ENCODE measurements around the gene NPR2.

Gene NPR2

DNA sequence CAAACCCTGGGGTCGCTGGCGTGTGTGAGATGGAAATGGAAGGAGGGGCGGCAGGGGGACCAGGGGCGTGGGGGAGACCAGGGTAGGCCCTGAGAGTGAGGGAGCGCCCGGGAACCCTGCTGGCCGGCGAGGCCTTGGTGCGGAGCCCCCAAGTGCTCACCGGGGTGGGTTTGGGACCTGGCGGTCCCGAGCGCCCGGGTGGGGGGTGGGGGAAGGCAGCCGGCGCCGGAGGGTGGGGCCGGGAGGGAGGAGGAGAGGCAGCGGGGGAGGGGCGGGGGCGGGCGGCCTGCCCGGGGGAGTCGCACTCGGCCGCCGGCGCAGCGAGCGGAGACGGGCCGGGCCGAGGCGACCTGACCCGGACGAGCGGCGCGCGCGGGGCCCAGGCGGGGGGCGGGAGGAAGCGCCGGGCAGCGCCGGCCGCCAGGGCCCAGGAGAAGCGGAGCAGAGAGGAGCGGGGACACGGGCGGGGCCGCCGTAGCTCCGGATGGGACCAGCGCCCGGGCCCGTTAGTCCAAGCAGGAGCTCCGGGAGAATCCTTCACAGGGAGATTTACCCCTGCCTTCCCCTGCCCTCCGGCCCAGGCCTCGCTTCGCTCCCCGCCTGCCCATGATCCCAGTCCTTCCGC lies at the start of gene NPR2:
TSS of gene NPR2 (plus strand) at position 295 of the 625 bp plus-strand sequence. CDS start 818 bp downstream, outside the sequence.
- DNase-seq: no peak

DNA sequence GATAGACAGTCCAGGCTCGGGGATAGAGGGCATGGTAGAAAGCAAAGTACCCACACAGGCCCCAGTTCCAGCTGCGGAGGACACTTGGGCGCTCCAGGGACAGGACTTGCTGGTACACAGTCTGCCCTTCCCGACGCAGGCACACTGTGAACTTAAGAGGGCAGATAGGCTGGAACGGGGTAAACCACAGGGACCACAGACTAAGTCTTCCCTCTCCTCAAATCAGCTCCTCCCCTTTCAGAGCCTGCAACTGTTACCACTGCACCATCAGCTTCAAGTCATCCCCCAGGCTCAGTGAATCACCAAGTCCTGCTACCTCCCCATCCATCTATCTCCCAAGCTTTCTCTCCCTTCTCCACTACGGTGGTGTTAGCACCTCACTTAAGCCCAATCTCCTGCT lies 49.7 kb upstream of the NPR2 start:
- DNase-seq: peak; percentile 15

DNA sequence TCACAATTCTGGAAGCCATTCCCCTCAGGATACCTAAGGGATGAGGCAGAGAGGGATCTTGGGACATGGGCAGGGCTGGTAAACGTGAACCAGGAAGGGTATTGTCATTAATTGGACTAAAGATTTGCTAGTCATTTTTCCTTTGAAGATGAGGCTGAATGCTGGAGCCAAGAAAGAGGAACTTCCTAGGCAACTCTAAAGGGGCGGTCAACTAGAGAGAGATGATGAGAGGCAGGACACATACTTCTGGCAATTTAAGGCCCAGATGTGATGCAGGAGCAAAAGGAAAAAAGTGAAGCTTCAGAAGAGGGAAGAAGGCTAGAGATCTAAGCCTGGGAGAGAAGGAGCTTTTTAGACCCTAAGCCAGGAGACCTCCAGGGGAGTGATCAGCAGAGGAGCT lies 47.9 kb upstream of the NPR2 start:
- DNase-seq: no peak

GRCh38 chr9:35743880-35744518 lies 47.4 kb upstream of the NPR2 start:
- DNase-seq: no peak

GRCh38 chr9:35745569-35745968 lies 45.8 kb upstream of the NPR2 start:
- no peak for DNase-seq

DNA sequence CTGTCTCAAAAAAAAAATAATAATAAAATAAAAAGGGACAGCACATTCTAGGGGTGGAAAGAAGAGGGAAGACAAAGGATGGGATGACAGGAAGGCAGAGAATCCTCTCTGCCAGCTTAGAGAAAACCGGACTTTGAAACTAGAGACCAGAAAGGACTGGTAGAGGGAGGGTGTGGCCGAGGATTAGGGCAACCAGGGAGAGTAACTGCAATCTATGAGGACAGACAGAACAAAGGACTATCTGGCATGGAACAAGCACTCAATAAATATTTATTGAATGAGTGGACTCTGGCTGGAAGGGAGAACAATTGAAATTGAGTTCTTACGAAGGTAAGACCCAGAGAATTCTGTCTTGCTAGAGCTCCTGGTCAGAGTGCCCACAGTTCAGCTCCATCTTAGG lies 44.8 kb upstream of the NPR2 start:
- DNase-seq: no peak

DNA sequence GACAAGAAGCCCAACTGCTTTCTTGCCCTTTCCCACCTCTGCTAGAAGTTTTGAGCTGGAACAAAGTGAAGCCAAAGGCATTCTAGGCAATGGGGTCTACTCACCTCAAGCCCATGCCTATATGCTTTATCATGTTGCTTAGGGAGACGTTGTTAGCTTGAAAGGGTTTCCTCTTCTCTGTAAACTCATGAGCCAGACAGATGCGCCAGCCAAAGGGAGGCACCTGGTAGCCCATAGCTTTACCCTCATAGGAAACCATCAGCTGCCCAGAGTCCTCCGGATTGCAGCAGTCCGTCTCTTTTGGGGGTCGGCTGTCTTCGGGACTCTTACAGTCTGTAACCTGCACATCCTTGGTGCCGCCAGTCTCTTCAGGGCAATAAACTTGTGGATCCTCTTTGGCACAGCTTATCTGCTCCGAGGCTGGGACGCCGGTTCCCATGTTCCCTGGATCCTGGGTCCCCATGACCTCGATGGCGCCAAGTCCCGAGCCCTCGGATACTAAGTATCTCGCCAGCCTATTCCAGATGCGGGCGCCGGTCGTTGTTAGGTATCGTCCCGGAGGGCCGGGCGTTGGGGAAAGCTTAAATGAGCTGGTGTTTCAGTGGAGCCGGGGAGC lies 43.0 kb upstream of the NPR2 start:
- DNase-seq: peak; percentile 4

DNA sequence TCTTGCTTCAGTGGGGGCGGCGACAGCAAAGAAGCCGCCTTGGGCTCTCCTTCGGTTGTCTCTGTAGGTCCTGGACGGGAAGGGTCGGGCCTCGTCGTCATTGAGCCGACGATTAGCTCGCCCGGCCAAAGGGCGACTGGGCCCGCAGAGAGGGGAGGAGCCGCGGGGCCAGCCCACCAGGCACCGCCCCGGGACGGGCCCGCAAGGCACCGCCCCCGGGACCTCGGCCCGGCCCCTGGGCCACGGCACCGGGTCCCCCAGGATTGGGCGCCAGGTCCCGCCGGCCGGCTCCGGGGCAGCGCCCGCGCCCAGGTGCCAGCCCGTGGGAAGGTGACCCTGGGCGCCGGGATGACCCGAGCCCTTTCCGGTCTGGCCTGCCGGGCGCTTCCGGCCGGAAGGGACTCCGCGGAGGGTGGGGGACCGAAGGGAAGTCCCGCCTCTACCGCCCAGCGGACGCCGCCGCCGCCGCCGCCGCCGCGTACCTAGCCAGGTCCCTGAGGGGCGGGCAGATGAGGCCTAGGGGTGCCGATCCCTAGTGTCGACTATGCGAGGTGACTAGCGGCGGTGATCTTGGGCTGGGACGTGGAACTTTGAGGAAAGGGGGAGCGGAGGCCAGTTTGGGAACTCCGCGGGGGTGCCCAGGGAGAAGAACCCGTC lies 42.4 kb upstream of the NPR2 start, which contains the start of the genes GBA2 and RGP1:
TSS of gene GBA2 (minus strand) at position 371 of the 657 bp plus-strand sequence. CDS start 524 bp downstream, outside the sequence.
TSS of gene RGP1 (plus strand) at position 430 of the 657 bp plus-strand sequence. CDS start 469 bp downstream, outside the sequence.
- peak; percentile 72 for DNase-seq

DNA sequence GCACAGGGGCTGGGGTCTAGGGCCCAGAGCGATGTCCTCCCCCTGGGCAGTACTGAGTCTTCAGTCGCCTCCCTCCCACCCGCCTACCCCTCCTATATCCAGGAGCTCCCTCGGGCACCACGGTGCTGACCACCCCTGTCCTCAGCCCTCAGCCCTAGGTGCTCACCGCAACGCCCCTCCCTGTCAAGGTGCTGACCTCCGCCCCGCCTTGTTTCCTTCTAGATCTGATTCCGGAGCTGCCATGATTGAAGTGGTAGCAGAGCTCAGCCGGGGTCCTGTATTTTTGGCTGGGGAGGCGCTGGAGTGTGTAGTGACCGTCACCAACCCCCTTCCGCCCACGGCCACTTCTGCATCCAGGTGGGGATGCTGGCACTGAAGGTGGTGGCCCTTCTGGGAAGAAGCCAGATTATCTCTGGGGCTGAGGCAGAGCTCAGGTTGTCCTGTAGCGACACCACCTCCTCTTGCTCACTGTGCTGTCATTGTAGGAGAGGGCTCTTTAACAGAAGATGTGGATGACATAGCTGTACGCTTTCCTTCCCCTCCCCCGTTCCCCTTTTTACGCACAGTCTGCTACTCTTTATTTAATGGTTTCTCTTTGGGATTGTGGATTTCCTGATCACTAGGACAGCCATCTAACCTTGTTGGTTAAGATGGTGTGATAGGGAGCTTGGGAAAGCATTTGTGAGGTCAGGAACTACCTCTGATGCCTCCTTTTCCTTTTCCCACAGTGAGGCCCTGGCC lies 41.7 kb upstream of the NPR2 start:
- DNase-seq: peak; percentile 60

GRCh38 chr9:35750256-35750531 lies 41.2 kb upstream of the NPR2 start:
- no peak for DNase-seq

DNA sequence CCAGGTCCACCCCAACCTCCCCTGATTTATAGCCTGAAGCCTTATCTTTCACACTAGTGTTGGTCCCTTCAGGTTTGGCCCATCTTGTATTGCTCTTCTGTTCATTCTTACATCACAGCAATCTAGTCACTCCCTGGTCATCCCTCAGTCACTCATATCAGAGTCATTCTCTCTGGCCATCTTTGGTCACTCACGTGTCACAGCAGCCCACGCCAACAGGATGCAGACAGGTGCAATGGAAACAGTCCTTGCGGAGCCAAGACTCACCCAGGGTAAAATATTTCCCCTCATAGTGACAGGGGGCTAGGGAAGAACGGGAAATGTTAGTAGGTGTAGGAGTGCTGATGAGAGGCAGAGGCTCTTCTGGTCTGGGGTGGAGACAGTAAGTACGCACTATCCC lies 37.9 kb upstream of the NPR2 start:
- DNase-seq: no peak

DNA sequence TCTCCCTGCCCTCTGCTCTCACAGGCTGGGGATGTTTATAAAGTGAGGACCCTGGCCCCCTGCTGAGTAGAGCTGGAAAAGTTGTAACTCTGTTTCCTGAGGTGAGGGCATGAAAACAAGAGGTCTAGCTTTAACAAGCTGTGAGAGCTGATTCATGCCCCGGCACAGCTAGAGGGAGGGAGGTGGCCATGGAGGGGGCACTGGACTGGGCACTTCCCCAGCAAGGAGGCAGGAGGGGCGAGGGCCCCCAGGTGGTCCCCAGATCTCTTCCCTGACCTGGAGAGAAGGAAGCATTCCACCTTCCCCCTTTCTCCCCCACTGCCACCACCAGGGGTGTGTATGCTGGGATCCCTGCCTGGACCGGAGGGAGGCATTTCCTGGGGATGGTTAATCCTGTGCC lies 37.1 kb upstream of the NPR2 start, which contains the start of gene MSMP:
TSS of gene MSMP (minus strand) at position 13 of the 400 bp plus-strand sequence. CDS start 147 bp downstream, outside the sequence.
- DNase-seq: no peak

- DNase-seq: no peak
Observed at GRCh38 chr9:35755071-35755470, 36.3 kb upstream of the NPR2 start.

- peak; percentile 79 for DNase-seq
Observed at GRCh38 chr9:35756275-35757225, 34.8 kb upstream of the NPR2 start.

DNA sequence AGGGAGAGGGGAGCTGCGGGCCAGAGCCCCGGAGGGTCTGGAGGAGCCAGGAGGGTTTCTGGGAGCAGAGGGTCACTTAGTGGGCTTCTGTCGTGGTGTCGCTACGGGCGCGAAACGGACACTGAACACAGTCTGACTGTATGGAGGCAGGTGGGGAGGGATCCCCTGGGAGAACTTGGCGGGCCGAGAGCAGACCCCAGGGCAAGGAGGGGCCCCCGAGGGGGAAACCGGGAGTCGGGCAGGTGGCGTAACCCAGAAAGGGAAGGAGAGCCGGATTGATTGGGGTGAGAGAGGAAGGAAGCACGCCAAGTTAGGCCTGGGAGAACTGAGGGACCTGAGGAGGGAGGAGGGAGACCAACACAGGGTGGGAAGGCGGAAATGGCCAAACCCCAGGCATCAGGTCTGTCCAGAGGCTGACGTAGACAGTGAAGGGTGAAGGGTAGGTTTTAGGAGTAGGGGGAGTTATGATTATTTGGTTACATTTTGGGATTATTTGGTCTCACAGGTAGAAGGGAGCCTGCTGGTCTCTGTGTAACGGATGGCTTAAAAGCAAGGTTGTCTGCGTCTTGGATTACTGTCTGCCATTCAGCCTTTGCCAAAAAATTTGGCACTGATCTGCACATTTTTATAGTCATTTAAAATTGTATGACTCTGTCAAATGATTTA lies 34.0 kb upstream of the NPR2 start:
- no peak for DNase-seq

DNA sequence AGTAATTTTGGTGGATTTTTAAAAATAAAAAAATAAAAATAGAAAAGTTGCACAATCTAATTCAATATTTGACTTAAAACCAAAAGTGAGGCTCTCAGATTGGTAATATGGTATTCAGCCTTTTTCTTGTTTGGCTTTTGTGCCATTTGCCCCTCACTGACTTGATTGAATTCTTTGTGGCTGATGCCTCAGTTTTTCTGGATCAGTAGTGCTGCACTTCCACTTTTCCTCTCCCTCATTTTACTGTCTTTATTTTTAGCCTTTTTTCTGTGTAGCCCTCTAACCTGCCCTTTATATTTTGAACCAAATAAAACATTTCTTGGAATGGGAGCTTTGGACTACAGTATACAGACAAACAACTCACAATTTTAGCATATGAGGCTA lies 33.5 kb upstream of the NPR2 start:
- DNase-seq: no peak

DNA sequence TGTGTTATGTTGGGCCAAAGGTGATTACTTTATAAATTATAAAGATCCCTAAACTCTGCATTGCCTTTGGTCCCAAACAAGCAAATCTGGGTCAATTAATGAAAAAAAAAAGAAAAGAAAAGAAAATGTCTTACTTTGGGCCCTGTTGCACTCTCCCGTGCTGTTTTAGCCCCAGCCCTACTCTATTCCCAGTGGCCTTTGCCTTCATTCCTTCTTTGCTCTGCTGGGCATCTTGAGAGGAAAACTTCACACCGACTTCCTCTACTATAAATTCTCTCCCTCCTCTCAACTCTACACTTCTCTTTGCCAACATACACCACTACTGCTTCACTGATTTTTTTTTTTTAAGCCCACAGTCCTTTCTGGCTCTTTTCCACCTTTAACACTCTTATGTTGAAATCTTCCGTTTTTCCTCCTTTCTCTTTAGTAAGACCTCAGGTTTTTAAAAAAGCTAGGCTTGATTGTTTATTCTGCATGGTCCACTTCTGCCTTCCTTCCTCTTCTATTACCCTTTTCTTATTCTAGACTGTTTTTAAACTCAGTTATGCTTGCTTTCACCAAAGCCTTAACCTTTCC lies 32.8 kb upstream of the NPR2 start:
- no peak for DNase-seq

GRCh38 chr9:35759795-35760194 lies 31.6 kb upstream of the NPR2 start:
- DNase-seq: no peak

GRCh38 chr9:35760651-35761050 lies 30.7 kb upstream of the NPR2 start:
- no peak for DNase-seq

DNA sequence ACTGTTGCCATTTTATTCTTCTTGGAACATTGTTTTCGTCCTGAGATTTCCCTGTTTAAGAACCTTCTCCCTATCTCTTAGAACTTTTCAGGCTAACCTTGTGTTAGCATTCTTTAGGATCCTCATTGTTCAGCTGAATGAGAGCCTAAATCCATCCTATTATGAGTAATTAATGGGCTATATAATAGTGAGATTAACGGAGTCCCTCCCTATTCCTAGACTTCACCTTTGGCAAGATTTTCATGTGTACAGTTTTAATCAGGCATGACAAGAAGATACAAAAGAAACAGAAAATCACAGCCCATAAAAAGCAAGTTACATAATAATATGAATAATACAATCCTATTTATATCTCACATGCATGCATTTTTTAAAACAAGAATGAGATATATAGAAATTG lies 28.2 kb upstream of the NPR2 start:
- DNase-seq: no peak

- DNase-seq: no peak
Observed at GRCh38 chr9:35763803-35764202, 27.6 kb upstream of the NPR2 start.
